22Rv1 (cell line): Measurements from ENCODE around the gene SPOCK3.
"Not testable (repeated sequence)": the region's sequence is repeated elsewhere in the genome, so short reads cannot be mapped to it uniquely, and the experiment has no call there.

Source experiments
- H3K27ac ChIP-seq: fragments of 450-650 bp; 2 replicates; pipeline ENCODE4 v1.5.1; 2017
- ZFX ChIP-seq: fragments of 450-650 bp; IDR thresholded peaks from 2 replicates; pipeline ENCODE4 v1.6.1; 2017; ENCODE audit warnings: antibody characterized with exemption, borderline replicate concordance
- TF ChIP-seq, protein P1 (sequence below): fragments of 450-650 bp; IDR thresholded peaks from 2 replicates; pipeline ENCODE4 v1.5.1; 2017; ENCODE audit warnings: mild to moderate bottlenecking

Gene SPOCK3

GRCh38 chr4:167234316-167234881, at the start of gene SPOCK3:
Gene SPOCK3 (minus strand): TSS chr4:167234494.
- H3K27ac ChIP-seq = no peak within 1 kb of the TSS
- TF ChIP-seq, protein P1, sequence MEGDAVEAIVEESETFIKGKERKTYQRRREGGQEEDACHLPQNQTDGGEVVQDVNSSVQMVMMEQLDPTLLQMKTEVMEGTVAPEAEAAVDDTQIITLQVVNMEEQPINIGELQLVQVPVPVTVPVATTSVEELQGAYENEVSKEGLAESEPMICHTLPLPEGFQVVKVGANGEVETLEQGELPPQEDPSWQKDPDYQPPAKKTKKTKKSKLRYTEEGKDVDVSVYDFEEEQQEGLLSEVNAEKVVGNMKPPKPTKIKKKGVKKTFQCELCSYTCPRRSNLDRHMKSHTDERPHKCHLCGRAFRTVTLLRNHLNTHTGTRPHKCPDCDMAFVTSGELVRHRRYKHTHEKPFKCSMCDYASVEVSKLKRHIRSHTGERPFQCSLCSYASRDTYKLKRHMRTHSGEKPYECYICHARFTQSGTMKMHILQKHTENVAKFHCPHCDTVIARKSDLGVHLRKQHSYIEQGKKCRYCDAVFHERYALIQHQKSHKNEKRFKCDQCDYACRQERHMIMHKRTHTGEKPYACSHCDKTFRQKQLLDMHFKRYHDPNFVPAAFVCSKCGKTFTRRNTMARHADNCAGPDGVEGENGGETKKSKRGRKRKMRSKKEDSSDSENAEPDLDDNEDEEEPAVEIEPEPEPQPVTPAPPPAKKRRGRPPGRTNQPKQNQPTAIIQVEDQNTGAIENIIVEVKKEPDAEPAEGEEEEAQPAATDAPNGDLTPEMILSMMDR = no peak
- no peak for TF ChIP-seq ZFX

- no peak for TF ChIP-seq ZFX
- TF ChIP-seq, protein P1 = no peak
- no peak overlapping the region for H3K27ac ChIP-seq
Observed at GRCh38 chr4:167282171-167282864, 48.0 kb upstream of the SPOCK3 start.

GRCh38 chr4:167281545-167281944, 47.3 kb upstream of the SPOCK3 start:
- H3K27ac ChIP-seq = not testable (repeated sequence)

DNA sequence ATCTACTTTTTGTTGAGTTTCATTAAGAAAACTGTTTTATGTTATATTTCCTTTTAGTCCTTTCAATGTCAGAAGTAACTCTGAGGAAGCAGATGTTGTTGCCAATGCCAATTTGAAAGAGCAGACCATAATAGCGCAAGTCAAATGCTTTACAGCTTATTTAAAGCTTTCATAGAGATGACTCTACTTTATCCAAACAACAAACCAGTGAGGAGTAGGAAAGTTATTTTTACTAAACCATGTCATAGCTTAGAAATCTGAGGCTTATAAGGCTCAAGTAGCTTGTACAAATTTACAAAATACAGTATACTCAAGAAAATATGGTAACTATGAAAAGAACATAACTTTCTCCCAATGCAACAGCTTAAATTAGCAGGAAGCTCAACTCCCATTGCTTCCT, 40.1 kb upstream of the SPOCK3 start:
- TF ChIP-seq, protein P1 = no peak
- no peak for TF ChIP-seq ZFX
- H3K27ac ChIP-seq = no peak overlapping the region

GRCh38 chr4:167265231-167265630, 30.9 kb upstream of the SPOCK3 start:
- no peak overlapping the region for H3K27ac ChIP-seq
- TF ChIP-seq ZFX = no peak
- TF ChIP-seq, protein P1 = no peak

- H3K27ac ChIP-seq = no peak overlapping the region
- TF ChIP-seq, protein P1 = no peak
- no peak for TF ChIP-seq ZFX
Observed at GRCh38 chr4:167248271-167248670, 14.0 kb upstream of the SPOCK3 start.

- H3K27ac ChIP-seq = no peak overlapping the region
- TF ChIP-seq, protein P1 = no peak
- TF ChIP-seq ZFX = no peak
Observed at GRCh38 chr4:167239627-167240026, 5.3 kb upstream of the SPOCK3 start.

DNA sequence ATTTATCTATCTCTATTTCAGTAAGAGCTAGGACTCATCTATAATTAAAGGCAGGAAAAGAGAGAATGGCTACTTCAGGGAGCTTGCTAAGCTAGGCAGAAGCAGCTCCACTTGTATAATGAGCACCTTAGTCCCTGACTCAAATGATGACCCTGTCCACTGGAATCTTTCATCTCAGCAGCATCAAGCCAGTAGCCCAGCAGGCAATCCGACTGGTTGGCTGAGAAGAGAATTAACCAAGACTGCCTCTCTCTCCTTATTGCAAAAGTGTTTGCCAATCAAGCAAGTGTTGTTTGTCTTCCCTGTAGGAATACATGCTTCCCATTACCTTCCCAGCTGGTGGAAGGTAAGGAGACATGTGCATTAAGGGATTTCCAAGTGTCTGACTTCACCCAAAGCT, 3.9 kb upstream of the SPOCK3 start:
- TF ChIP-seq, protein P1 = no peak
- no peak for TF ChIP-seq ZFX

More for the DNA sequence above, 3.9 kb upstream of the SPOCK3 start:
- H3K27ac ChIP-seq = no peak overlapping the region
